Measurements from ENCODE around the gene LHX1.

The LHX1 gene

DNA sequence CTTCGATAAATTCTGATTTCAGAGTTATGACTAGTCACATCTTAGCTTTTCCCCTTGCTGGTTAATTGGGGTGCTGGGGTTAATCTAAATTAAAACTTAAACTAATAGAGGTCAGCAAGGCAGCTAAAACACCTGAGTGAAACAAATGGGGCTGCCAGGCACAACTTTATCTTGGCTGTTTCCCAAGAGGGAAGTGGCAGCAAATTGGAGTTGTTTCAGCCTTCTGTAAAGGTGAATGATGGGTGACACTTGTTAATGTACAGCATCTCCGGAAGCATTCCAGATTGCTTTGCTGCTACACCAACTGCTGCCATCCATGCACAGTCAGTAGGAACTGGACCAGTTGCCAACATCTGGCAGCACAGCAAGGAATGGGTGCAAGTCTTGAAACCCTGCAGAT is 55.4 kb downstream of the LHX1 start:
- H3K79me2 ChIP-seq (ENCODE audit: insufficient read depth, low read length) = peaks cover 8% of the 10 kb centered on the region
- DNase-seq (no peak), ATAC-seq (ENCODE audit: insufficient read depth, low read depth) (no peak)
- no peak overlapping the region for H3K4me3 ChIP-seq (ENCODE audit: low read depth in 1 of 2, low read length in 2 of 2)
- no peaks in the 10 kb centered on the region for H3K9me3 ChIP-seq (ENCODE audit: insufficient read depth, low read length, severe bottlenecking)
- no peak overlapping the region for H3K9ac ChIP-seq (ENCODE audit: low read depth, low read length)
- H3K4me2 ChIP-seq (ENCODE audit: insufficient read depth, low read length) = no peak overlapping the region
- peaks cover 9% of the 10 kb centered on the region for H4K20me1 ChIP-seq (ENCODE audit: insufficient read depth, low read length)
- H2AFZ ChIP-seq (ENCODE audit: low read depth, low read length) = no peak overlapping the region
- H3K36me3 ChIP-seq (ENCODE audit: insufficient read depth, low read length) = peaks cover 97% of the 10 kb centered on the region
- TF ChIP-seq EZH2 (IDR thresholded peaks at IDR 0.05; ENCODE audit: borderline replicate concordance, low read depth, low read length, severe bottlenecking) = no peak
- TF ChIP-seq, protein P1, sequence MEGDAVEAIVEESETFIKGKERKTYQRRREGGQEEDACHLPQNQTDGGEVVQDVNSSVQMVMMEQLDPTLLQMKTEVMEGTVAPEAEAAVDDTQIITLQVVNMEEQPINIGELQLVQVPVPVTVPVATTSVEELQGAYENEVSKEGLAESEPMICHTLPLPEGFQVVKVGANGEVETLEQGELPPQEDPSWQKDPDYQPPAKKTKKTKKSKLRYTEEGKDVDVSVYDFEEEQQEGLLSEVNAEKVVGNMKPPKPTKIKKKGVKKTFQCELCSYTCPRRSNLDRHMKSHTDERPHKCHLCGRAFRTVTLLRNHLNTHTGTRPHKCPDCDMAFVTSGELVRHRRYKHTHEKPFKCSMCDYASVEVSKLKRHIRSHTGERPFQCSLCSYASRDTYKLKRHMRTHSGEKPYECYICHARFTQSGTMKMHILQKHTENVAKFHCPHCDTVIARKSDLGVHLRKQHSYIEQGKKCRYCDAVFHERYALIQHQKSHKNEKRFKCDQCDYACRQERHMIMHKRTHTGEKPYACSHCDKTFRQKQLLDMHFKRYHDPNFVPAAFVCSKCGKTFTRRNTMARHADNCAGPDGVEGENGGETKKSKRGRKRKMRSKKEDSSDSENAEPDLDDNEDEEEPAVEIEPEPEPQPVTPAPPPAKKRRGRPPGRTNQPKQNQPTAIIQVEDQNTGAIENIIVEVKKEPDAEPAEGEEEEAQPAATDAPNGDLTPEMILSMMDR (IDR thresholded peaks at IDR 0.05; ENCODE audit: borderline replicate concordance, extremely low read depth, low read length, poor library complexity, severe bottlenecking) = no peak
- no peaks in the 10 kb centered on the region for H3K4me1 ChIP-seq (ENCODE audit: insufficient read depth, low read length)
- no peaks in the 10 kb centered on the region for H3K27me3 ChIP-seq (ENCODE audit: insufficient read depth, low read length, poor library complexity)
- H3K27ac ChIP-seq (ENCODE audit: low read length) = no peak overlapping the region

DNA sequence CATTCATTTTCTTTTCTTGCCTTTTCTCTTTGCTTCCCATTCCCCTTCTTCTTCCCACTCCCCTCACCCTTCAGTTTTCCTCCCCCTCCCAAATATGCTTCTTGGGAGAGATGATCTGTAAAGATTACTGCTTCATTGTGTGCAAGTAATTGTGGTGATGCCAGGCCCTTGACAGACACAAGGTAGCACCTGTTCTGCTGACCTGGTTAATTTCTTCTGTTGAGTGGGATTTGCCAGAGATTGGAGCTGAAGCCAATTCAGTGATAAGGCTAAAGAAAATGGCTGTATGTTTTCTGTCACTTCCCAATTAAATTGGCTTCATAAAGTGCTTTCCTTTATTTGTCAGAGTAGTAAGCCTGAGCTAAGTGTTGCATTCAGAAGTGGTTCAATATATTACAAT is 56.0 kb downstream of the LHX1 start:
- TF ChIP-seq, protein P1 (IDR thresholded peaks at IDR 0.05; ENCODE audit: borderline replicate concordance, extremely low read depth, low read length, poor library complexity, severe bottlenecking) = no peak
- no peak for TF ChIP-seq EZH2 (IDR thresholded peaks at IDR 0.05; ENCODE audit: borderline replicate concordance, low read depth, low read length, severe bottlenecking)
- no peak overlapping the region for H3K4me3 ChIP-seq (ENCODE audit: low read depth in 1 of 2, low read length in 2 of 2)
- peaks cover 97% of the 10 kb centered on the region for H3K36me3 ChIP-seq (ENCODE audit: insufficient read depth, low read length)
- no peak overlapping the region for H3K4me2 ChIP-seq (ENCODE audit: insufficient read depth, low read length)
- no peak overlapping the region for H3K9ac ChIP-seq (ENCODE audit: low read depth, low read length)
- peaks cover 8% of the 10 kb centered on the region for H3K79me2 ChIP-seq (ENCODE audit: insufficient read depth, low read length)
- no peak for ATAC-seq (ENCODE audit: insufficient read depth, low read depth)
- H3K9me3 ChIP-seq (ENCODE audit: insufficient read depth, low read length, severe bottlenecking) = no peaks in the 10 kb centered on the region
- no peak overlapping the region for H3K27ac ChIP-seq (ENCODE audit: low read length)
- H2AFZ ChIP-seq (ENCODE audit: low read depth, low read length) = no peak overlapping the region
- DNase-seq = no peak
- no peaks in the 10 kb centered on the region for H3K27me3 ChIP-seq (ENCODE audit: insufficient read depth, low read length, poor library complexity)
- H3K4me1 ChIP-seq (ENCODE audit: insufficient read depth, low read length) = no peaks in the 10 kb centered on the region
- peaks cover 9% of the 10 kb centered on the region for H4K20me1 ChIP-seq (ENCODE audit: insufficient read depth, low read length)

All from DND-41 (cell line).